HepG2 (cell line): ENCODE results near the gene TADA2B. TPM values are rescaled to one million over a fixed set of nuclear protein-coding genes. Genes with fewer than 3 reads are reported as not detected.

Experiments
- ARNT2 ChIP-seq: sonication (generic); formaldehyde crosslinking; IDR thresholded peaks from 2 replicates; pipeline ENCODE4 v1.8.0; 2022; ENCODE audit warnings: mild to moderate bottlenecking, low read depth, missing genetic modification reagents, moderate library complexity
- CCAR2 ChIP-seq: fragments of 200-400 bp; formaldehyde crosslinking; optimal IDR thresholded peaks from 2 replicates; pipeline ENCODE3; 2018; ENCODE audit warnings: low read depth, mild to moderate bottlenecking, low read length, moderate library complexity
- CHD2 ChIP-seq: IDR thresholded peaks from 2 replicates; pipeline ENCODE4 v1.6.1; 2011; ENCODE audit warnings: low read depth, low read length, improper control_type of control experiment
- DNMT3B ChIP-seq: conservative IDR thresholded peaks from 2 replicates; pipeline ENCODE4 v1.6.1; 2016; ENCODE audit warnings: missing biosample characterization, control low read depth
- FOXA1 ChIP-seq, 2 experiments: fragments of 450-650 bp in 1 of 2; sonication (generic) in 1 of 2; formaldehyde crosslinking in 1 of 2; IDR thresholded peaks; 2 replicates each; pipeline versions ENCODE4 v1.4.0 to v1.6.1; 2016 to 2020; ENCODE audit warnings: missing genetic modification reagents in 1 of 2
- HNRNPH1 ChIP-seq: fragments of 200-400 bp; formaldehyde crosslinking; optimal IDR thresholded peaks from 2 replicates; pipeline ENCODE3; 2017; ENCODE audit warnings: mild to moderate bottlenecking, low read depth, low read length
- ISX ChIP-seq: sonication (generic); formaldehyde crosslinking; conservative IDR thresholded peaks from 2 replicates; pipeline ENCODE4 v1.5.0; 2020; ENCODE audit warnings: missing genetic modification reagents
- KAT8 ChIP-seq: IDR thresholded peaks from 2 replicates; pipeline ENCODE4 v1.6.1; 2016; ENCODE audit warnings: missing genetic modification reagents, missing compliant biosample characterization
- NFIB ChIP-seq: sonication (generic); formaldehyde crosslinking; IDR thresholded peaks from 2 replicates; pipeline ENCODE4 v1.9.0; 2021; ENCODE audit warnings: missing genetic modification reagents, mild to moderate bottlenecking, borderline replicate concordance
- POLR2AphosphoS2 ChIP-seq: IDR thresholded peaks from 2 replicates; pipeline ENCODE4 v1.6.1; 2011; ENCODE audit warnings: low read depth, low read length, improper control_type of control experiment
- SOX6 ChIP-seq, 2 experiments: fragments of 450-650 bp in 1 of 2; sonication (generic) in 1 of 2; formaldehyde crosslinking in 1 of 2; IDR thresholded peaks; 2 replicates each; pipeline versions ENCODE4 v1.4.0 to v1.6.1; 2017 to 2020; ENCODE audit warnings: antibody characterized with exemption in 1 of 2, mild to moderate bottlenecking in 1 of 2, missing genetic modification reagents in 1 of 2
- SP1 ChIP-seq, 2 experiments: fragments of 450-650 bp in 1 of 2; sonication (generic) in 1 of 2; formaldehyde crosslinking in 1 of 2; IDR thresholded peaks; 2 replicates each; pipeline versions ENCODE4 v1.4.0 to v1.6.1; 2016 to 2020; ENCODE audit warnings: missing genetic modification reagents in 1 of 2
- ZNF143 ChIP-seq: sonication (generic); formaldehyde crosslinking; IDR thresholded peaks from 2 replicates; pipeline ENCODE4 v1.4.0; 2020; ENCODE audit warnings: missing genetic modification reagents
- polyA plus RNA-seq, 8 experiments: library from polyadenylated mRNA; depleted of rRNA in 3 of 8; stranded (reverse) in 7 of 8; unstranded in 1 of 8; fragments of >200 nt; fragmentation: Illumina TruSeq in 4 of 8; extraction: Trizol in 4 of 8; gene quantifications; 2 replicates each; pipeline versions ENCODE4 v1.2.1 to v1.2.3, GENCODE V29; 2011 to 2016; ENCODE audit warnings: low read depth in 4 of 8, missing spikeins in 1 of 8, mixed read lengths in 1 of 8; ENCODE audit not compliant: insufficient read depth in 1 of 8
- total RNA-seq, 5 experiments: library from RNA; depleted of rRNA; stranded (reverse); fragments of >200 nt; fragmentation: Illumina TruSeq; extraction: Trizol; gene quantifications; 2 replicates each; pipeline ENCODE4 v1.2.3, GENCODE V29; 2016; ENCODE audit warnings: low read depth in 1 of 5
- TF ChIP-seq, protein P1 (sequence below): sonication (generic); formaldehyde crosslinking; IDR thresholded peaks from 2 replicates; pipeline ENCODE4 v1.9.0; 2021; ENCODE audit warnings: mild to moderate bottlenecking, missing genetic modification reagents
- TF ChIP-seq, protein P2 (sequence below): sonication (generic); formaldehyde crosslinking; IDR thresholded peaks from 2 replicates; pipeline ENCODE4 v1.9.0; 2021; ENCODE audit warnings: missing genetic modification reagents, borderline replicate concordance
- TF ChIP-seq, protein P3 (sequence below): sonication (generic); formaldehyde crosslinking; IDR thresholded peaks from 2 replicates; pipeline ENCODE4 v1.5.1; 2020; ENCODE audit warnings: missing genetic modification reagents, mild to moderate bottlenecking, borderline replicate concordance
- TF ChIP-seq, protein P4 (sequence below): sonication (generic); formaldehyde crosslinking; IDR thresholded peaks from 2 replicates; pipeline ENCODE4 v1.4.0; 2020; ENCODE audit warnings: missing genetic modification reagents

TADA2B gene
- total and polyA plus RNA-seq, 2 of the 13 experiments (the other 11 are each of a cell fraction or from before 2014, with no cell fraction given): 4.6 to 8.9 TPM

DNA sequence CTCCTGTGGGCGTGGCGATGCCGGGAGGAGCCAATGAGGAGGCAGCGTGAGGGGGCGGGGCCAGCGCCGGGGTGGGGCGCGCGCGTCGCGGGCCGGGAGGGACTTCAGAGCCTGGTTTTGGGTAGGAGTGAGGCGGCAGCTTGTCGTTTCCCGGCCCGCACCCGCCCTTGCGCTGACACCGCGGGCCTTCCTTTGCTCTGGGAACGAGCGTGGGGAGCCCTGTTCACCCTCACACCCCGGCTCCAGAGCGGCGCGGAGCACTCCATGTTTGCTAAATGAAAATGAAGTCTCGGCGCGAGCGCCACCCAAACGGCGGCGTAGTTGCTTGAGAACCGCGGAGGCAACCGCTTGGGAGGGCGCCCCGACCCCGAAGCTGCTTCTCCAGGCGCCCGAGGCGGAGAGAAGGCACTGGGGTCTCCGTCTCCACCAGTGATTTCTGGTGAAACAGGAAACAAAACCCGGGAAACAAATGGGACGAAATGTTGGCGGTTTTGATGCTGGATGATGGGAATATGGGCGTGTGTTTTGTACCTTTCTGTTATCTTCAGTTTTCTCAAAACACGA lies 25.2 kb downstream of the TADA2B start (continued):
- TF ChIP-seq CCAR2: no peak
- 0 out of 2 replicates have a peak, but pooled peaks have one; percentile 30 for TF ChIP-seq ISX (CRISPR knock-in tag)
- TF ChIP-seq FOXA1 (IDR thresholded peaks at IDR 0.05): no peak
- no peak for TF ChIP-seq FOXA1 (CRISPR knock-in tag; IDR thresholded peaks at IDR 0.05)
- TF ChIP-seq SOX6 (IDR thresholded peaks at IDR 0.05): no peak
- no peak for TF ChIP-seq SOX6 (CRISPR knock-in tag; IDR thresholded peaks at IDR 0.05)
- no peak for TF ChIP-seq CHD2
- no peak for TF ChIP-seq SP1 (IDR thresholded peaks at IDR 0.05)
- no peak for TF ChIP-seq SP1 (CRISPR knock-in tag; IDR thresholded peaks at IDR 0.05)
- no peak for TF ChIP-seq NFIB (CRISPR knock-in tag)
- TF ChIP-seq, protein P1, sequence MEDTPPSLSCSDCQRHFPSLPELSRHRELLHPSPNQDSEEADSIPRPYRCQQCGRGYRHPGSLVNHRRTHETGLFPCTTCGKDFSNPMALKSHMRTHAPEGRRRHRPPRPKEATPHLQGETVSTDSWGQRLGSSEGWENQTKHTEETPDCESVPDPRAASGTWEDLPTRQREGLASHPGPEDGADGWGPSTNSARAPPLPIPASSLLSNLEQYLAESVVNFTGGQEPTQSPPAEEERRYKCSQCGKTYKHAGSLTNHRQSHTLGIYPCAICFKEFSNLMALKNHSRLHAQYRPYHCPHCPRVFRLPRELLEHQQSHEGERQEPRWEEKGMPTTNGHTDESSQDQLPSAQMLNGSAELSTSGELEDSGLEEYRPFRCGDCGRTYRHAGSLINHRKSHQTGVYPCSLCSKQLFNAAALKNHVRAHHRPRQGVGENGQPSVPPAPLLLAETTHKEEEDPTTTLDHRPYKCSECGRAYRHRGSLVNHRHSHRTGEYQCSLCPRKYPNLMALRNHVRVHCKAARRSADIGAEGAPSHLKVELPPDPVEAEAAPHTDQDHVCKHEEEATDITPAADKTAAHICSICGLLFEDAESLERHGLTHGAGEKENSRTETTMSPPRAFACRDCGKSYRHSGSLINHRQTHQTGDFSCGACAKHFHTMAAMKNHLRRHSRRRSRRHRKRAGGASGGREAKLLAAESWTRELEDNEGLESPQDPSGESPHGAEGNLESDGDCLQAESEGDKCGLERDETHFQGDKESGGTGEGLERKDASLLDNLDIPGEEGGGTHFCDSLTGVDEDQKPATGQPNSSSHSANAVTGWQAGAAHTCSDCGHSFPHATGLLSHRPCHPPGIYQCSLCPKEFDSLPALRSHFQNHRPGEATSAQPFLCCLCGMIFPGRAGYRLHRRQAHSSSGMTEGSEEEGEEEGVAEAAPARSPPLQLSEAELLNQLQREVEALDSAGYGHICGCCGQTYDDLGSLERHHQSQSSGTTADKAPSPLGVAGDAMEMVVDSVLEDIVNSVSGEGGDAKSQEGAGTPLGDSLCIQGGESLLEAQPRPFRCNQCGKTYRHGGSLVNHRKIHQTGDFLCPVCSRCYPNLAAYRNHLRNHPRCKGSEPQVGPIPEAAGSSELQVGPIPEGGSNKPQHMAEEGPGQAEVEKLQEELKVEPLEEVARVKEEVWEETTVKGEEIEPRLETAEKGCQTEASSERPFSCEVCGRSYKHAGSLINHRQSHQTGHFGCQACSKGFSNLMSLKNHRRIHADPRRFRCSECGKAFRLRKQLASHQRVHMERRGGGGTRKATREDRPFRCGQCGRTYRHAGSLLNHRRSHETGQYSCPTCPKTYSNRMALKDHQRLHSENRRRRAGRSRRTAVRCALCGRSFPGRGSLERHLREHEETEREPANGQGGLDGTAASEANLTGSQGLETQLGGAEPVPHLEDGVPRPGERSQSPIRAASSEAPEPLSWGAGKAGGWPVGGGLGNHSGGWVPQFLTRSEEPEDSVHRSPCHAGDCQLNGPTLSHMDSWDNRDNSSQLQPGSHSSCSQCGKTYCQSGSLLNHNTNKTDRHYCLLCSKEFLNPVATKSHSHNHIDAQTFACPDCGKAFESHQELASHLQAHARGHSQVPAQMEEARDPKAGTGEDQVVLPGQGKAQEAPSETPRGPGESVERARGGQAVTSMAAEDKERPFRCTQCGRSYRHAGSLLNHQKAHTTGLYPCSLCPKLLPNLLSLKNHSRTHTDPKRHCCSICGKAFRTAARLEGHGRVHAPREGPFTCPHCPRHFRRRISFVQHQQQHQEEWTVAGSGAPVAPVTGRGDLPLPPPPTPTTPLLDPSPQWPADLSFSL (CRISPR knock-in tag): no peak
- TF ChIP-seq, protein P2, sequence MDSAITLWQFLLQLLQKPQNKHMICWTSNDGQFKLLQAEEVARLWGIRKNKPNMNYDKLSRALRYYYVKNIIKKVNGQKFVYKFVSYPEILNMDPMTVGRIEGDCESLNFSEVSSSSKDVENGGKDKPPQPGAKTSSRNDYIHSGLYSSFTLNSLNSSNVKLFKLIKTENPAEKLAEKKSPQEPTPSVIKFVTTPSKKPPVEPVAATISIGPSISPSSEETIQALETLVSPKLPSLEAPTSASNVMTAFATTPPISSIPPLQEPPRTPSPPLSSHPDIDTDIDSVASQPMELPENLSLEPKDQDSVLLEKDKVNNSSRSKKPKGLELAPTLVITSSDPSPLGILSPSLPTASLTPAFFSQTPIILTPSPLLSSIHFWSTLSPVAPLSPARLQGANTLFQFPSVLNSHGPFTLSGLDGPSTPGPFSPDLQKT: no peak
- no peak for TF ChIP-seq POLR2AphosphoS2
- TF ChIP-seq, protein P3, sequence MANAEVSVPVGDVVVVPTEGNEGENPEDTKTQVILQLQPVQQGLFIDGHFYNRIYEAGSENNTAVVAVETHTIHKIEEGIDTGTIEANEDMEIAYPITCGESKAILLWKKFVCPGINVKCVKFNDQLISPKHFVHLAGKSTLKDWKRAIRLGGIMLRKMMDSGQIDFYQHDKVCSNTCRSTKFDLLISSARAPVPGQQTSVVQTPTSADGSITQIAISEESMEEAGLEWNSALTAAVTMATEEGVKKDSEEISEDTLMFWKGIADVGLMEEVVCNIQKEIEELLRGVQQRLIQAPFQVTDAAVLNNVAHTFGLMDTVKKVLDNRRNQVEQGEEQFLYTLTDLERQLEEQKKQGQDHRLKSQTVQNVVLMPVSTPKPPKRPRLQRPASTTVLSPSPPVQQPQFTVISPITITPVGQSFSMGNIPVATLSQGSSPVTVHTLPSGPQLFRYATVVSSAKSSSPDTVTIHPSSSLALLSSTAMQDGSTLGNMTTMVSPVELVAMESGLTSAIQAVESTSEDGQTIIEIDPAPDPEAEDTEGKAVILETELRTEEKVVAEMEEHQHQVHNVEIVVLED (CRISPR knock-in tag): peak; percentile 72; the same call in 1 of the 2 replicates
- TF ChIP-seq HNRNPH1: no peak
- peak; percentile 55; the same call in 1 of the 2 replicates for TF ChIP-seq ARNT2 (CRISPR knock-in tag)
- no peak for TF ChIP-seq ZNF143
- TF ChIP-seq, protein P4, sequence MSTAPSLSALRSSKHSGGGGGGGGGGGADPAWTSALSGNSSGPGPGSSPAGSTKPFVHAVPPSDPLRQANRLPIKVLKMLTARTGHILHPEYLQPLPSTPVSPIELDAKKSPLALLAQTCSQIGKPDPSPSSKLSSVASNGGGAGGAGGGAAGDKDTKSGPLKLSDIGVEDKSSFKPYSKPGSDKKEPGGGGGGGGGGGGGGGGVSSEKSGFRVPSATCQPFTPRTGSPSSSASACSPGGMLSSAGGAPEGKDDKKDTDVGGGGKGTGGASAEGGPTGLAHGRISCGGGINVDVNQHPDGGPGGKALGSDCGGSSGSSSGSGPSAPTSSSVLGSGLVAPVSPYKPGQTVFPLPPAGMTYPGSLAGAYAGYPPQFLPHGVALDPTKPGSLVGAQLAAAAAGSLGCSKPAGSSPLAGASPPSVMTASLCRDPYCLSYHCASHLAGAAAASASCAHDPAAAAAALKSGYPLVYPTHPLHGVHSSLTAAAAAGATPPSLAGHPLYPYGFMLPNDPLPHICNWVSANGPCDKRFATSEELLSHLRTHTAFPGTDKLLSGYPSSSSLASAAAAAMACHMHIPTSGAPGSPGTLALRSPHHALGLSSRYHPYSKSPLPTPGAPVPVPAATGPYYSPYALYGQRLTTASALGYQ (CRISPR knock-in tag): 0 out of 2 replicates have a peak, but pooled peaks have one; percentile 15
- peak; percentile 26; the same call in 1 of the 2 replicates for TF ChIP-seq KAT8 (CRISPR knock-in tag)
- TF ChIP-seq DNMT3B: no peak
